ENCODE data around the gene SLFN12.
A peak's percentile ranks its signal among the peaks of the same experiment; 100 is the strongest.

SLFN12 gene

DNA sequence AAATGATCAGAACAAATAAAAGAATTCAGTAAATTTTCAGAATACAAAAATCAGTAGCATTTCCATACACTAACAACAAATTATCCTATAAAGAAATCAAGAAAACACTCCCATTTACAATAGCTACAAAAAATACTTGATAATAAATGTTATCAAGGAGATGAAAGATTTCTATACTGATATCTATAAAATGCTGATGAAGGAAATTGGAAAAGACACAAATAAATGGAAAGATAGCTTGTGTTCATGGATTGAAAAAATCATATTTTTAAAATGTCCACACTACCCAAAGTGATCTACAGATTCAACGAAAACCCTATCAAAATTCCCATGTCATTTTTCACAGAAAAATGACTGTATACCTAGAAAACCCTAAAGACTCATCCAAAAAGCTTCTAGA is 18.1 kb downstream of the SLFN12 start:
- TF ChIP-seq RAD21 (IDR thresholded peaks at IDR 0.05; ENCODE audit: low read depth) = no peak

DNA sequence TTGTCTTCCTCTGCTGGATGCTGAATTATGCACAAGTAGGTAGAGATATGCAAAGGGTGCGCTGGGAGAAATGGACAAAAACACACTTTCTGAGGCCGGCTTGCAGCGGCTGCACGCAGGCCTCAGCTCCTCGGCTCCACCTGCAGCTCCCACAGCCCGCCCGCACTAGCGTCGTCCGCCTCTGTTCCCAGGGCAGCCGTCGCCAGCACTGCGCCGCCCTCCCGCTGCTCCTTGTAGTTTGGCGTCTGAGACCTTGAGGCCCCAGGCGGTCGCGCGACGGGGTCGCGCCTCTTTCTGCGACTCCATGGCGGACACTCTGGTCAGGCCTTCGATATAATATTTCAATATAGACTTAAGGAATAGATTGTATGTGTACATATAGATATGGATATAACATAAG is 24.8 kb downstream of the SLFN12 start:
- no peak for TF ChIP-seq TAF1 (IDR thresholded peaks at IDR 0.05; ENCODE audit: low read depth)

GRCh38 chr17:35406568-35406967 is 25.7 kb downstream of the SLFN12 start:
- TF ChIP-seq CREB1 (IDR thresholded peaks at IDR 0.05; ENCODE audit: low read depth) (no peak), TAF1 (IDR thresholded peaks at IDR 0.05; ENCODE audit: low read depth) (no peak), YY1 (IDR thresholded peaks at IDR 0.05; ENCODE audit: low read depth) (no peak), NFIC (IDR thresholded peaks at IDR 0.05) (no peak), TCF12 (IDR thresholded peaks at IDR 0.05; ENCODE audit: low read depth) (no peak), USF1 (IDR thresholded peaks at IDR 0.05) (no peak), EGR1 (IDR thresholded peaks at IDR 0.05) (no peak), EP300 (IDR thresholded peaks at IDR 0.05; ENCODE audit: borderline replicate concordance) (no peak), TEAD4 (IDR thresholded peaks at IDR 0.05) (no peak), CEBPB (IDR thresholded peaks at IDR 0.05) (no peak), RAD21 (IDR thresholded peaks at IDR 0.05; ENCODE audit: low read depth) (no peak), FOXM1 (IDR thresholded peaks at IDR 0.05; ENCODE audit: borderline replicate concordance, low read depth) (no peak)
- TF ChIP-seq, protein P1, sequence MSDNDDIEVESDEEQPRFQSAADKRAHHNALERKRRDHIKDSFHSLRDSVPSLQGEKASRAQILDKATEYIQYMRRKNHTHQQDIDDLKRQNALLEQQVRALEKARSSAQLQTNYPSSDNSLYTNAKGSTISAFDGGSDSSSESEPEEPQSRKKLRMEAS (IDR thresholded peaks at IDR 0.05) = no peak

DNA sequence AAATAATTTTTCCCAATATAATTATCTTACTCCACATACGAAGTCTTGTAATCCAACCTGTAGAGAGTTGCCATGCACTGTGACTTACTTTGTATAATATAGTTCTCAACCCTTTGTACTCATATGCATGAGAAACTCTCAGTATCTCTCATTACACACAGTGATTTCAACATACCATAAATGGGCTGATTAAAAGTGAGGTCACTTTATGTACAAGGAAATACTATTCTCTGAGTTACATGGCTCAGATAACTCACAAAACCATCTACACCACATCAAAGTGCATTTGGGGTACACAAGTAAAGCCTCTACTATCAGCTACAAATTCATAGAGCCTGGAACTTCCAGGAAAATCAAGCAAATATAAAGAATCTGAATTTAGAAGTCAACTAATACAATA is 27.9 kb downstream of the SLFN12 start:
- TF ChIP-seq CREB1 (IDR thresholded peaks at IDR 0.05; ENCODE audit: low read depth) = no peak
- TF ChIP-seq TEAD4 (IDR thresholded peaks at IDR 0.05) = no peak
- TF ChIP-seq EGR1 (IDR thresholded peaks at IDR 0.05) = no peak
- TF ChIP-seq YY1 (IDR thresholded peaks at IDR 0.05; ENCODE audit: low read depth) = no peak
- no peak for TF ChIP-seq NFIC (IDR thresholded peaks at IDR 0.05)
- TF ChIP-seq REST (IDR thresholded peaks at IDR 0.05; ENCODE audit: low read depth) = no peak
- TF ChIP-seq RAD21 (IDR thresholded peaks at IDR 0.05; ENCODE audit: low read depth) = no peak
- no peak for TF ChIP-seq ZBTB7A (IDR thresholded peaks at IDR 0.05; ENCODE audit: low read depth)
- TF ChIP-seq CEBPB (IDR thresholded peaks at IDR 0.05) = no peak
- TF ChIP-seq EP300 (IDR thresholded peaks at IDR 0.05; ENCODE audit: borderline replicate concordance) = no peak
- TF ChIP-seq TCF12 (IDR thresholded peaks at IDR 0.05; ENCODE audit: low read depth) = no peak
- TF ChIP-seq, protein P1 (IDR thresholded peaks at IDR 0.05) = no peak
- no peak for TF ChIP-seq TAF1 (IDR thresholded peaks at IDR 0.05; ENCODE audit: low read depth)
- no peak for TF ChIP-seq FOXM1 (IDR thresholded peaks at IDR 0.05; ENCODE audit: borderline replicate concordance, low read depth)
- TF ChIP-seq USF1 (IDR thresholded peaks at IDR 0.05) = no peak

DNA sequence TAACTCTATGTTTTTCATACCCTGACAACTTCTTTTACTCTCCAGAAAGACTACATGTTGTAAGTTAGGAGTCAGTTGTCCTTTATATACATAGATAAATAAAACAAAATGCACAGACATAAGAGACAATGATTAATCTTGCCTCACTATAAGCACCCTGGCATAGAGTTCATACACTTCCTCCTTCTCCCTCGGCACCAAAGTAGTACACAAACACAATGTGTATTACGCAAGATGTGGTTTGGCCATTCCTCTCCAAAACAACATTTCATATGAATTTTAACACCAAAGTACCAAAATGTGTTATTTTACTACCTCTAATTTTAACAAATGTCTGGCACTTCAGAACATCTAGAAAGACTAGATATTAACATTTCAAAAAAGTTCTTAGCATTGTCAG is 41.6 kb downstream of the SLFN12 start:
- TF ChIP-seq REST (IDR thresholded peaks at IDR 0.05; ENCODE audit: low read depth) (no peak), CEBPB (IDR thresholded peaks at IDR 0.05) (0 out of 2 replicates have a peak, but pooled peaks have one; percentile 21), RAD21 (IDR thresholded peaks at IDR 0.05; ENCODE audit: low read depth) (no peak), TAF1 (IDR thresholded peaks at IDR 0.05; ENCODE audit: low read depth) (no peak), FOXM1 (IDR thresholded peaks at IDR 0.05; ENCODE audit: borderline replicate concordance, low read depth) (no peak), EGR1 (IDR thresholded peaks at IDR 0.05) (no peak), TEAD4 (IDR thresholded peaks at IDR 0.05) (no peak)
- TF ChIP-seq, protein P1 (IDR thresholded peaks at IDR 0.05) = no peak

GRCh38 chr17:35390156-35390555 is 42.1 kb downstream of the SLFN12 start:
- TF ChIP-seq TAF1 (IDR thresholded peaks at IDR 0.05; ENCODE audit: low read depth) = no peak
- no peak for TF ChIP-seq TEAD4 (IDR thresholded peaks at IDR 0.05)

GRCh38 chr17:35387496-35387895 is 44.8 kb downstream of the SLFN12 start:
- TF ChIP-seq EP300 (IDR thresholded peaks at IDR 0.05; ENCODE audit: borderline replicate concordance) (no peak), NFIC (IDR thresholded peaks at IDR 0.05) (no peak), REST (IDR thresholded peaks at IDR 0.05; ENCODE audit: low read depth) (no peak), ZBTB7A (IDR thresholded peaks at IDR 0.05; ENCODE audit: low read depth) (no peak), TCF12 (IDR thresholded peaks at IDR 0.05; ENCODE audit: low read depth) (no peak), TEAD4 (IDR thresholded peaks at IDR 0.05) (no peak), YY1 (IDR thresholded peaks at IDR 0.05; ENCODE audit: low read depth) (no peak), FOXM1 (IDR thresholded peaks at IDR 0.05; ENCODE audit: borderline replicate concordance, low read depth) (no peak), RAD21 (IDR thresholded peaks at IDR 0.05; ENCODE audit: low read depth) (no peak)
- TF ChIP-seq, protein P1 (IDR thresholded peaks at IDR 0.05) = no peak

Data from Ishikawa (cell line).